ENCODE measurements around the gene VEGFB. TPM values are rescaled to one million over a fixed set of nuclear protein-coding genes. Genes with fewer than 3 reads are reported as not detected.

Gene VEGFB
- total and polyA plus RNA-seq, 2 of the 8 experiments (the other 6 are each of a cell fraction or from before 2014, with no cell fraction given) = 9.3 to 49.6 TPM

- Histone ChIP-seq H3K79me2 (ENCODE audit: control insufficient read depth in 1 of 2, insufficient read depth in 2 of 2, low read length in 2 of 2) (peaks cover 6 to 19% of the 10 kb centered on the region in 2 experiments; a peak in 3 of 4 replicates), H4K5ac (ENCODE audit: insufficient read length, low read depth, low read length) (no peak overlapping the region), H4K20me1 (replicated peaks in 1 of 2; ENCODE audit: control insufficient read depth in 1 of 2, insufficient read depth in 2 of 2, low read length in 2 of 2) (peaks cover 0 to 13% of the 10 kb centered on the region in 2 experiments), H2BK5ac (ENCODE audit: low read depth, low read length) (peak overlapping the region; percentile 88; the same call in 1 of the 2 replicates), H3K56ac (replicated peaks; ENCODE audit: insufficient read length, low read depth, low read length) (peak overlapping the region; percentile 57), H3K27me3 (replicated peaks in 1 of 4; ENCODE audit: control insufficient read depth in 3 of 4, extremely low read depth in 1 of 4, insufficient read depth in 3 of 4, low read length in 3 of 4) (no peaks in the 10 kb centered on the region), H3K4ac (replicated peaks; ENCODE audit: insufficient read length, low read depth, low read length) (no peak overlapping the region), H4K8ac (ENCODE audit: extremely low read depth, insufficient read depth, low read length) (peak overlapping the region; percentile 81; the same call in 1 of the 2 replicates), H3K14ac (ENCODE audit: insufficient read length) (no peak overlapping the region), H4K91ac (replicated peaks; ENCODE audit: insufficient read length, low read length) (peak overlapping the region; percentile 65), H3K4me3 (ENCODE audit: extremely low read depth in 1 of 4, insufficient read depth in 2 of 4, low read depth in 3 of 4, low read length in 4 of 4) (peak overlapping the region; percentile 67 to 82 (median 78)), H3K9me3 (ENCODE audit: insufficient read depth in 2 of 2, low read depth in 1 of 2, low read length in 1 of 2) (no peaks in the 10 kb centered on the region), H2BK120ac (replicated peaks; ENCODE audit: low read depth, low read length) (no peak overlapping the region), H2BK20ac (ENCODE audit: low read length) (no peak overlapping the region), H3K27ac (ENCODE audit: low read depth, low read length) (peak overlapping the region; percentile 87), H2BK15ac (ENCODE audit: low read length) (no peak overlapping the region), H3K79me1 (ENCODE audit: low read depth, low read length) (peaks cover 6% of the 10 kb centered on the region), H3K36me3 (ENCODE audit: control insufficient read depth in 2 of 4, insufficient read depth in 4 of 4, low read length in 3 of 4) (peaks cover 0 to 19% (median 7%) of the 10 kb centered on the region in 4 experiments; a peak in 4 of 8 replicates), H3K23me2 (ENCODE audit: low read depth, low read length) (peaks cover 16% of the 10 kb centered on the region), H2AFZ (ENCODE audit: low read length) (no peak overlapping the region), H2BK12ac (ENCODE audit: low read depth, low read length) (no peak overlapping the region), H3K23ac (ENCODE audit: insufficient read length) (no peak overlapping the region), H3K18ac (ENCODE audit: extremely low read depth, low read length) (peak overlapping the region; percentile 99), H3K4me1 (replicated peaks in 1 of 4; ENCODE audit: control insufficient read depth in 3 of 4, insufficient read depth in 4 of 4, low read length in 3 of 4) (peaks cover 0 to 18% (median 12%) of the 10 kb centered on the region in 4 experiments; a peak in 6 of 7 replicates), H3K4me2 (ENCODE audit: insufficient read depth in 1 of 2, low read depth in 2 of 2, low read length in 2 of 2) (peak overlapping the region; percentile 82 to 85), H3K9ac (replicated peaks in 1 of 4; ENCODE audit: extremely low read depth in 1 of 4, low read depth in 3 of 4, low read length in 3 of 4) (peak overlapping the region; percentile 72 to 85 (median 76)), H2AK5ac (ENCODE audit: low read depth, low read length) (no peak overlapping the region)
- no CpG with 5 or more reads among the region's 24 CpGs for WGBS, 2 experiments (ENCODE audit: extremely low coverage in 1 of 2, insufficient coverage in 1 of 2, insufficient read length in 1 of 2, insufficient replicate concordance in 2 of 2, low coverage in 1 of 2, low lambda C conversion rate in 2 of 2, missing lambda C conversion rate in 1 of 2)
- TF ChIP-seq POU5F1 (IDR thresholded peaks at IDR 0.05; ENCODE audit: low read depth, low read length) (no peak), SP4 (IDR thresholded peaks at IDR 0.05; ENCODE audit: low read length) (peak; percentile 22; the same call in 1 of the 2 replicates), SP1 (IDR thresholded peaks at IDR 0.05; ENCODE audit: low read depth, low read length) (0 out of 2 replicates have a peak, but pooled peaks have one; percentile 62)
- CTCF ChIA-PET (ENCODE audit: partially characterized antibody) = interaction anchor here (1.0 kb wide), 2 partner anchors 10 to 14 kb away, joined by 3 to 4 read pairs; partner anchors contain the start of gene NUDT22
- FAIRE-seq = no peak
- POLR2A ChIA-PET (ENCODE audit: partially characterized antibody) = interaction anchor here (0.7 to 13.1 kb wide), 7 partner anchors 7 to 63 kb away, joined by 3 to 352 read pairs (median 43); partner anchors contain the start of genes DNAJC4, NUDT22, PLCB3 and STIP1
- peak in 1 of 2 experiments; percentile 100 for DNase-seq (ENCODE audit: low read depth in 1 of 2, low spot score in 2 of 2)
These were observed 6.8 kb downstream of the VEGFB start for GRCh38 chr11:64241241-64241490.

Data from H1 (cell line).